HUES6 (cell line): ENCODE data around the gene WSCD2.

Experiments used
- H3K27ac ChIP-seq: 2 replicates; pipeline ENCODE4 v1.7.0; 2013; ENCODE audit warnings: low read depth, mild to moderate bottlenecking, low read length, inconsistent platforms
- H3K27me3 ChIP-seq: 2 replicates; pipeline ENCODE4 v1.6.1; 2013; ENCODE audit warnings: low read length; ENCODE audit not compliant: control insufficient read depth, insufficient read depth
- H3K36me3 ChIP-seq: 2 replicates; pipeline ENCODE4 v1.6.1; 2013; ENCODE audit warnings: low read length; ENCODE audit not compliant: control insufficient read depth, insufficient read depth
- H3K4me1 ChIP-seq: 2 replicates; pipeline ENCODE4 v1.6.1; 2013; ENCODE audit warnings: low read length; ENCODE audit not compliant: control insufficient read depth, insufficient read depth
- H3K4me3 ChIP-seq: 2 replicates; pipeline ENCODE4 v1.5.1; 2013; ENCODE audit warnings: low read depth, low read length
- H3K9ac ChIP-seq: one replicate; pipeline ENCODE4 v1.6.1; 2013; ENCODE audit warnings: mild to moderate bottlenecking, low read length
- H3K9me3 ChIP-seq: 2 replicates; pipeline ENCODE4 v1.6.1; 2013; ENCODE audit warnings: low read depth, low read length; ENCODE audit not compliant: control insufficient read depth, insufficient read depth

The WSCD2 gene

GRCh38 chr12:108129017-108129812 lies at the start of gene WSCD2:
WSCD2 (plus strand) TSS chr12:108129288; CDS start chr12:108195833, 66,545 bp downstream.
- Histone ChIP-seq H3K27ac (no peak within 1 kb of the TSS), H3K9ac (peak within 1 kb of the TSS; percentile 67), H3K36me3 (no peaks in the 10 kb centered on the region), H3K4me3 (peak within 1 kb of the TSS; percentile 73), H3K9me3 (no peaks in the 10 kb centered on the region), H3K4me1 (peaks cover 4% of the 10 kb centered on the region; the same call in 1 of the 2 replicates), H3K27me3 (peaks cover 38% of the 10 kb centered on the region)

DNA sequence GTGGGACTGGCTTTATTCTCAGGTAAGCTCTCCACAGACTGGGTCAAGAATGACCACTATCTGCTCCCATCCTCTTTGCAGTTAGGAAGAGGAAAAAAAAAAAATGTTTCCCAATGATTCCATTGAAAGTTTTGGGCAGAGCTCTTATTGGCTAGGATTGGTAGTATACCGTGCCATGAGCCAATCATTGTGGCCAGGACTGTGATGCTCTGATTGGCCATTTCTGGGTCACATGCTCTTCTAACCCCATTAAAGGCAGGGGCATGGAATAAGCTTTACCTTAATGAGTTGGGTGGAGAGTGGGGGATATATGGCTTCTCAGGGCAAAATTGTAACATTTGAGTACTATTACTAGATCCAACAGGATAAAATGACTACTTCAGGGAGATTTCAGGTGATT lies 49.4 kb upstream of the WSCD2 start:
- Histone ChIP-seq H3K9me3 (peaks cover 7% of the 10 kb centered on the region), H3K4me3 (no peak overlapping the region), H3K27ac (no peak overlapping the region), H3K27me3 (0 out of 2 replicates have a peak, but pooled peaks cover 3% of the 10 kb centered on the region), H3K4me1 (no peaks in the 10 kb centered on the region), H3K9ac (no peak overlapping the region), H3K36me3 (no peaks in the 10 kb centered on the region)

- no peak overlapping the region for H3K4me3 ChIP-seq
- 0 out of 2 replicates have a peak, but pooled peaks cover 3% of the 10 kb centered on the region for H3K27me3 ChIP-seq
- H3K36me3 ChIP-seq, result no peaks in the 10 kb centered on the region
- H3K4me1 ChIP-seq, result no peaks in the 10 kb centered on the region
- H3K9ac ChIP-seq, result no peak overlapping the region
- H3K9me3 ChIP-seq, result peaks cover 10% of the 10 kb centered on the region
- no peak overlapping the region for H3K27ac ChIP-seq
Observed at GRCh38 chr12:108080363-108080762, 48.7 kb upstream of the WSCD2 start.

DNA sequence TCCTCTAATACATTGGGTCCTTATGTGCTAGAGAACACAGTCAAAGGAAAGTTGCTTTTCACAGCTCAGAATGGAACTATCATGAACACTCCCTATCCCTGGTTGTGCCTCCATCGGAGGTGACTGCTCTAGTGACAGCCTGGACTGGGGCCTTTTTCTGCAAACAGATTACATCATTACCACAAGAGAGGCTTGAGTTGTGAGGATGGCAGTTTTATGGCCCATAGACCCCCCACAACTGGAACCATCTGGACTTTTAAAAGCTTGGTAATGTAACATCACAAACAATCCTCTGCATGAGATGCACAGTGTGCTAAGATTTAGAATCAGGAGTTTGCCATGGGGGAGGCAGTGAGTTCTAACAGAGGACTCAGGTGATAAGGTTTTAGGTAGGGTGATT lies 46.6 kb upstream of the WSCD2 start:
- 0 out of 2 replicates have a peak, but pooled peaks cover 3% of the 10 kb centered on the region for H3K27me3 ChIP-seq
- H3K27ac ChIP-seq, result no peak overlapping the region
- peaks cover 10% of the 10 kb centered on the region for H3K9me3 ChIP-seq

GRCh38 chr12:108087900-108088299 lies 41.2 kb upstream of the WSCD2 start:
- Histone ChIP-seq H3K9ac (no peak overlapping the region), H3K4me1 (peaks cover 13% of the 10 kb centered on the region), H3K9me3 (peaks cover 18% of the 10 kb centered on the region), H3K4me3 (no peak overlapping the region), H3K27ac (no peak overlapping the region), H3K27me3 (no peaks in the 10 kb centered on the region), H3K36me3 (no peaks in the 10 kb centered on the region)

More for the DNA sequence above, 46.6 kb upstream of the WSCD2 start:
- Histone ChIP-seq H3K4me1 (no peaks in the 10 kb centered on the region), H3K4me3 (no peak overlapping the region), H3K9ac (no peak overlapping the region), H3K36me3 (no peaks in the 10 kb centered on the region)

DNA sequence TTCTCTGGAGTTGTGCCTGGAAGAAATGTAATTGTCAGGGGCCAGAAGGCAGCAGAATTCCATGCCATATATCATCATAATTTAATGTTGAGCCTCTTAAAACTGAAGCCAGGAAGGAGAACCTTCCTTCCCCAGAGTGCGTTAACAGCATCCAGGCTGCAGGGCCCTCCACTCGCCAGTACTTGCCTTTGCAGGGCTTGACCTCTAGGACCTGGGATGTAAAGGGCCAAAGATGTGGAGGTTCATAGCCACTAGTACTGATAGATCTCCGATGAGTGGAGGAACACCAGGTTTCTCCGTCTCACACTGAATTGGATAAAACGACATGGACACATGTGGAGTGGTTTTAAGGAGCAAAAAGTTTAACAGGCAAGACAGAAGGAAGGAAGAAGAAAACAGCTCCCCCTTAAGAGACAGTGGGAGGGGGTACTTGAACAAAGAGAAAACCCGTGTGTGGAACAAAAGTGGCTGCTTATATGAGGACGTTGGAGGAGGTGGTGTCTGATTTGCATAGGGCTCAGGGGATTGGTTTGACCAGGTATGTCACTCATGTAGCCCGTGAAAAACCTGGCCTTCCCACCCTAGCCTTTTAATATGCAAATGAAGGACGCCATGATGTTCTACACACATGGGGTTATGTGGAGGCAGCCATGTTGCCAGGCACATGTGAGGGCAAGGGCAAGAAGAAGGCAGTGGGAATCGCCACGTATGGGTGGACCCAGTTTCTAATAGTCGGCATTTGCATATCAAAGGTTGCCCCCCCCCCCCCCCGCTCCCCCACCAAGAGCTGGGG lies 38.8 kb upstream of the WSCD2 start:
- Histone ChIP-seq H3K27ac (peak overlapping the region; percentile 44; the same call in 1 of the 2 replicates), H3K36me3 (no peaks in the 10 kb centered on the region), H3K4me3 (no peak overlapping the region; the same call in 1 of the 2 replicates), H3K27me3 (no peaks in the 10 kb centered on the region), H3K9ac (peak overlapping the region; percentile 34), H3K4me1 (peaks cover 13% of the 10 kb centered on the region), H3K9me3 (peaks cover 7% of the 10 kb centered on the region)

DNA sequence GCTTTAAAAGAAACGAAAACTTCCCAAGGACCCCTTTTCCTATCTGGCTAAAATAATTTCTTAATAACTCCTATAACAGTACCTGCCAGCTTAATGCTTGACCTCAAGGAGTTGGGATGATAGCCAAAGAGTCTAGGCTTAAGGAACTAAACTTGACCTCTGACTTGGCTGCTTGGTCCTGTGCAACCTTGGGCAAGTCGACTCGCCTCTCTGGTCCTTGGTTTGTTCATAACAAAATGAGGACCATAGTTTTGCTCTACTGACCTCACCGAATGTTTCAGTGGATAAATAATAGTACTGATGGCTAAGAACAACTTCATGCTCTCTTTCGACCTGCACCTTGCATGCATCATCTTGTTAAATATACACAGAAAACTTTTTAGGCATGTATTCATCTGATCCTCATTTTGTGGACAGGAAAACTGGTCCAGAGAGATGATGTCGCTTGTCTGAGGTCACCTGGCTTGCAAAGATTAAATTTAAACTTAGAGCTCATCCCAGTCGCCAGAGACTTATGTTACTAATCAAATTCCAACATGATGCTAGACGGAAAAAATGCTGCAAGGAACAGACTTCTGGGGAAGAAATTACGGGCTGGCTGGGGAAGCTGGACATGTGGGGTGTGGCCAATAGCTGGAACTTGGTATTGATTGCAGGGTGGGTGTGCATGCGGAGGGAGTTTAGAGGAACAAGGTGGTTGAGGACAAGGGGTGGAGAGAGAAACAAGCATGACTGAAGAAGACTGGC lies 38.0 kb upstream of the WSCD2 start:
- Histone ChIP-seq H3K27me3 (no peaks in the 10 kb centered on the region), H3K9ac (no peak overlapping the region), H3K36me3 (no peaks in the 10 kb centered on the region), H3K9me3 (peaks cover 7% of the 10 kb centered on the region), H3K4me3 (no peak overlapping the region), H3K27ac (no peak overlapping the region), H3K4me1 (peaks cover 13% of the 10 kb centered on the region)

GRCh38 chr12:108091679-108092051 lies 37.4 kb upstream of the WSCD2 start:
- Histone ChIP-seq H3K9me3 (peaks cover 7% of the 10 kb centered on the region), H3K9ac (no peak overlapping the region), H3K27me3 (no peaks in the 10 kb centered on the region), H3K4me3 (no peak overlapping the region), H3K27ac (no peak overlapping the region), H3K36me3 (no peaks in the 10 kb centered on the region), H3K4me1 (peaks cover 13% of the 10 kb centered on the region)

- Histone ChIP-seq H3K27ac (no peak overlapping the region), H3K36me3 (no peaks in the 10 kb centered on the region), H3K9me3 (peaks cover 2% of the 10 kb centered on the region; the same call in 1 of the 2 replicates), H3K4me1 (peaks cover 13% of the 10 kb centered on the region), H3K4me3 (no peak overlapping the region), H3K9ac (no peak overlapping the region), H3K27me3 (no peaks in the 10 kb centered on the region)
Observed at GRCh38 chr12:108093209-108093608, 35.9 kb upstream of the WSCD2 start.

- Histone ChIP-seq H3K36me3 (no peaks in the 10 kb centered on the region), H3K27me3 (no peaks in the 10 kb centered on the region), H3K9ac (no peak overlapping the region), H3K27ac (no peak overlapping the region), H3K4me3 (no peak overlapping the region), H3K9me3 (no peaks in the 10 kb centered on the region), H3K4me1 (peaks cover 13% of the 10 kb centered on the region)
Observed at GRCh38 chr12:108094056-108094649, 34.9 kb upstream of the WSCD2 start.
